CD4-positive, alpha-beta T cell treated with Interleukin-10 for 1 hour (primary cell): Measurements from ENCODE around the gene DUSP7.

Experiments used
- DNase-seq: peaks from one replicate; pipeline ENCODE4 v3.0.0-alpha.2; 2020

DUSP7 gene

DNA sequence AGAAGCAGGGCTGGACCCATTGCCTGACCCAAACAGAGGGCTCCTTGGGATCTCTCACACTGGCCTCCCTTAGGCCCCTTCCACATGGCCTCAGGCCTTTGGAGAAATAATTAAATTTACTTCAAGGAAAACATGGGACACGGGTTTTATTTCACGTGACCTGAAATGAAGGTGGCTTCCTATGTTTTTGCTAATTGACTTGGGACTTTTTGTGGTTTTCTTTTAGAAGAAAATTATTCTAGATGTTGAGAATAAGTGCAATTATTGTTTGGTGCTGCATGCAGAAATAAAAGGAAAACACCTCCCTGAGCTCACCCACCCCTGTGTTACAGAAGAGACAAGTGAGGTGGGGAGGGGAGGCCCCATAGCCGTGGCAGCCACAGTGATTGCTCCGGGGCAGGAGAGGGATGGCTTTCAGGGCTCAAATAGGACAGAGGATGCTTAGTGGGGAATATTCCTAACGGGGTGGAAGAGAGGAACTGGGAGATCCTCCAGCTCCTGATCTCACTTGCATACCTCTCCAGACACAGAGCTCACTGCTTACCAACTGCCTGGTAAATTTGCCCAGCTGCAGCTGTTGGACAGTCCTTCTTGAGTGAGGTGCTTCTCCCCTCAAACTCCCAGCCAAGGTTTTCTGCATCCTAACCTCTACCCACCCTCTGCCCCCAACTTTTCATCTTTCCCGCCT, 31.5 kb downstream of the DUSP7 start:
- no peak for DNase-seq

DNA sequence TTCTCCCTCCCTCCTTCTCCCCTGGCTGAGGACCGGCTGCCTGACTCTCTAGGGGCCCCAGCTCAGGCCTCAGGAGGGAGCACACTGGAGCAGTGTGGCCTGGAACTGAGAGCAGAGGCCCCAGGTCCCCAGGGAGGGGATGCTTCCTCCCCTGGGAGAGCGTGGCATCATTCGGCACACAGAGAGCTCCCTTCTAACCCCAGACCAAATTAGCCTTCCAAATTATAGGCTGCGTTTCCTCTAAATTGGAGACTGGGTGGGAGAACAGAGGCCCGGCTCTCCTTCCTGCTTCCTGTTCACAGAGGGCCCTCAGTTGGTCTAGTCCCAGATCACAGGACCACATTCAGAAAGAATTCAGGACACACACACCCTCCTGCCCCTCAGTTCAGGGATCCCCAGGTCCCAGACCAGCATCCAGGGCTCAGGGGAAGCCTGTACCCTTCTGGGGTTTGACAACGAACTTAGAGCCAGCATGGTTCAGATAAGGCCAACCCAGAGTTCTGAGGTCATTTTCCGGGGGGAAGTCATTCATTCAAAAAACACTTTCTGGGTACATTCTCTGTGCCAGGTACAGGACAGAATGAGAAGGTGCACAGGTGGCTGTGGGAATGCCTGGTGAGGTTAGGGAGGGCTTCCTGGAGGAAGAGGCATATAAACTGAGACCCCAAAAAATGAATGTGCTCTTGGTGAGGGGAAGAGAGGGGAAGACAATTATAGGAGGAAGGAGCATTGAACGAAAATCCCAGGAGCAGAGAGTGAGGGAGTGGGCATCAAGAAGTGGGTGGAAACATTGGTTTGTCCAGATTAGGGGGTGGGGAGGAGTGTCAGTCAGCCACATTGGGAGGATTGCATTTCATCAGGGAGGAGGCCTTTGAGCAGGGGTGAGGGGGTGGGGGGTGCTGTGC, 32.3 kb downstream of the DUSP7 start:
- DNase-seq, result no peak

DNA sequence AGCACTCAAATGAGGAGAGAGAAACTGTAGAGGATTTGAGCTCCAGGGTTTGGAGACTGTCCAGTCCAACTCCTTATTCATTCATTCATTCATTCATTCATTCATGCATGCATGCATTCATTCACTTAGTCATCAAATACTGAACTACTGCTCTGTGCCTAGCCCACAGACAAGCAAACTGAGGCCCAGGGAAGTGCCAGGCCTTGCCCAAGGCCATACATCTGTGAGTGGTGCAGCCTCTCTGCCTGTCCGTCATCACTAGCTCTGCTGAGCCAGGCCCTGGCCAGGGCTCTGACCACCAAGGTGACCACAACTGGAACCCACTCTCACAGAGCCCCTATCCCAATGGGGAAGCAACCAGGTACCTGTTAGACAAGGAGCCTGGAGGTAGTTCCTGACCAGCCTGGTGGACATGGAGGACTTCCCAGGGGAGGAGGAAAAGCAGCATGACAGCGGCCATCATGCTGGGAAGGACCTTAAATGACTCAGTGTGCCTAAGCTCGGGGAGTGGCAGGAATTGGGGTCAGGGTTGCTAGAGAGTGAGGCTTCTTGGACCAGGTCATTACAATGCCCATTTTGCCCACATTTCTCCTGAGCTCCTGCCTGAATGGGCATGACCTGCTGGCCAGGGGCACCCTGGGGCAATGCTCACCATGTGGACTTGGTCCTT, 33.1 kb downstream of the DUSP7 start:
- DNase-seq, result no peak

DNA sequence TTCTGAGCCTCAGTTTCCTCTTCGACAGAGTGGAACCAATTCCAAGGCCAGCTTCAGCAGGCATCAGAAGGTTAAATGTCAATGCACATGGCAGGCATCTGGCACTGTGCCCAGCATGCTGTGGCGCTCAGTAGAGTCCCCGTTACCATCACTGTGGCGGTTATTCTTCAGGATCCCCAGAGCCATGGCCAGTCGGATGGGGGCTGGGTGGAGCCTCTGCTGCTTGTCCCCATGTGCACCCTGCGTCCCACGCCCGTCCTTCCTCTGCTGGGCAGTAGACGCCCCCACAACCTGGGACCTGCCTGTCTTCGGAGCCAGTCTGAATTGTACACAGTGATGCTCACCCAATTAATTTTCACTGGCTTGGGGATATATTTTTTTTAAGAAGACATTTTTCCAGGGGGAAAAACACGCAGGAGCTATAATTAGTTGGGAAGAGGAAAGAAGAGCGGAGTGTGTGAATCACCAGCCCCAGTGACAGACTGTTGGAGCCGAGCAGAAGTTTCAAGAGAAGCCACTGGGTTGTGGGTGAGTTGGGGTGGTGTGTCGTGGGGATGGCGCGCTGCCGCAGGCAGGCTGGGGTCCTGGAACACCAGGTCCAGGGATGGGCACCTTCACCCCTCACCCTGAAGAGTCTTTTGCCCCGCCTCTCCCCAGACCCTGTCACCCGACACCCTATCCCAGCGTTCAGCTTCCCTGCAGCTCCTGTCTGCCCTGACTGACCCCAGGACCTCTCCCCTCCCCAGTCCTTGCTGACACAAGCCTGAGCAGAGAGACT, 33.9 kb downstream of the DUSP7 start:
- DNase-seq, result no peak

DNA sequence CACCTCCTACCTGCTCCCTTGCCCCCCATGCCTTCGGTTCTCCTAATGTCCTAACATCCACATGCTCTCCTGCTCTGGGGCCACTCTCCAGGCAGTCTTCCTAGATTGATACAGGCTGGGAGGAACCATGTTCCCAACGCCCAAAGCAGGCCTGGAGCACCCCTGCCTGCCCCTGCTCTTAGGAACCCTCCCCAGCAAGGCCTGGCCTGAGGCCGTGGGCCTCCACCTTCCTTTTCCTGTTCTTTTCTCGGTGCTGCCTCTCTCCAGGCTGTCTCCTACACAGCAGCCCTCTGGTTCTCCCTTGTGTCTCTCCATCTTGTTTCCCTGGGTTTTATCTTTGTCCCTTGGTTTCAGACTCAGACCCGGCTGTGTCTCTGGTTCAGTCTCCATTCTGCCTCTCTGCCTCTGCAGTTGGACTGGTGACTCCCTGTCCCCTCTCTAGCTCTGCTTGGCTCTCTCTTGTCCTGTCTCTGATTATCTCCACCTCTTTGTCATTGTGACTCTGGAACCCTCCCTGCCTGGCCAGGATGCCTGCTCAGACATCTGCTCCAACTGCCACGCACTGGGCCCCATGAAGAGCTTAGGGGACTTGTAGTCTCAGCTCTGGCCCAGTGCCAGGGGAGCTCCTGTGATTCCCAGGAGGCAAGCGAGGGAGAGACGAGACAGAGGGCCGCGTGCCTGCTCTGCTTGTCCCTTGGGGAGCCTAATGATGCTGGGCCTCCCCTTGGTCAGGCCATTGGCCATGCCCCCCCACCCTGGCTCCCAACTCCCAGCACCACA, 34.7 kb downstream of the DUSP7 start:
- no peak for DNase-seq

DNA sequence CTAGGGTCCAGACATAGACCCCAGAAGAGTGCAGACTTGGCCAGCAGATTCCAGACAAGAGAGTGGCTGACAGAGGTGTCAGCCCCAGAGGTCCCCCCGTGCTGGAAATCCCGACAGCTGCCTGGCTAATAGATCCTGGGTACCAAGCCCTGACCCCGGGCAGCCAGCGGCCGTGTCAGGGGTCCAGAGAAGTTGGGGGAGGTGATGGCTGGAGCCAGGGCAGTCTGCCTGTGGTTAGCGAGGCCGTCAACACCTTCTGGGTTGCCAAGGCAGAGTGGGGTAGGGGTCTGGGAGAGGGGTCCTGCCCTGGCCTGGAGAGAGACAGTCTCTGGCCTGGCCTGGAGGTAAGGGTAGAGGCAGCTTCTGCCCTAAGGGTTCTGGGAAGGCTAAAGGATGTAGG, 35.6 kb downstream of the DUSP7 start:
- no peak for DNase-seq

DNA sequence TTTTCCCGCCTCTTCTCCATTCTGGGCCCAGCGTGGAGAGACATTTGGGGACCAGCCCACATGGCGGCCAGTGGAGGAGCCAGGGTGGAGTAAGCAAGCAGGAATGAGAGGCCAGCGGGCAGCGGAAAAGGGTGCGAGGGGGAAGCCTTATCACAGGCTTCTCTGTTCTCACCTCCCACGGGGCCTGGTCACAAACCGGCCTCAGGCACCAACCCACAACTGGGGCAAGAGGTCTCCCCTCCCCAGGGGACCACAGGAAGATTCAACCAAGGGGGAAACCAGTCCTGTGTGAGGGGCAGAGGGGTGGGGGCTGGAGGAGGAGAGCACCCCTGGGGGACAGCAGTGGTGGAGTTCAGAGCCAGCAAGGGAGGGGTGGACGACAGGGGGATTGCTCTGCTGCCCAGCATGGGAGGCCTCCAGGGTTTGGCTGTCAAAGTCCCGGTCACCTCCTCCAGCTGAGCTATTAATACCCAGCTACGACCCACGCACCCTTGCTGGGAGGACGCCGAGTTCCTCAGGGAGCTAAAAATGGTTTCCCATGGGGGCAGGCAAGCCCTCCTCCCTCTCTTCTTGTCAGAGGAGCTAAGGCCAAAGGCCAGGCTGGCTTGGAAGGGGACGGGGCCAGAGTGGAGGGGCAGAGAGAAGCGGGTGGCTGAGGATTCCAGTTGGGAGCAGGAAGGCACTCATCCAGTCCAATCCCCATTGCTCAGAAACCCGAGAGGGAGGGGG, 36.9 kb downstream of the DUSP7 start:
- DNase-seq, result no peak

DNA sequence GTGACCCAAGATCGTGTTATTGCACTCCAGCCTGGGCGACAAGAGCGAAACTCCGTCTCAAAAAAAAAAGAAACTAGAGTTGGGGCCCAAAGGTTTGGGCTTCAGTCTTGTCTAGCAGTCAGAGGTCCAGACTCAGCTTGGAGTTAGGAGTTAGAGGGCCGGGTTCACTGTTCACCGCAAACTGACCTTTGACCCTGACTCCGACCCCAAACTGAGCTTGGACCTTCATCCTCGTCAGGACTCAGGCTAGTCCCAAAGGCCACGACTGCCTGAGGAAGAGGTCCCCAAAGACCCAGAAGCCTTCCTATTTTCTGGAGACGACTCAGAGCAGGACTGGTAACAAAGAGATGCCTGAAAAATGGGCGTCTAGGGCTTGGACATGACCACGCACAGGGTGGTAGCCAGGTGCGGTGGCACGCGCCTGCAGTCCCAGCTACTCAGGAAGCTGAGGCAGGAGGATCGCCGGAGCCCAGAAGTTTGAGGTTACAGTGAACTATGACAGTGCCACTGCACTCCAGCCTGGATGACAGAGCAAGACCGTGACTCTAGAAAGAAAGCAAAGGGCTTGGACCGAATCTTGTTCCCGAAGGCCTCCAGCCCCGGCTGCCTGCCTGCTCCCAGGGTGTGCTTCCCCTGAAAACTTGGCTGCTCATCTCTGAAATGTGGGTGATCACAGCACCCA, 37.9 kb downstream of the DUSP7 start:
- no peak for DNase-seq

DNA sequence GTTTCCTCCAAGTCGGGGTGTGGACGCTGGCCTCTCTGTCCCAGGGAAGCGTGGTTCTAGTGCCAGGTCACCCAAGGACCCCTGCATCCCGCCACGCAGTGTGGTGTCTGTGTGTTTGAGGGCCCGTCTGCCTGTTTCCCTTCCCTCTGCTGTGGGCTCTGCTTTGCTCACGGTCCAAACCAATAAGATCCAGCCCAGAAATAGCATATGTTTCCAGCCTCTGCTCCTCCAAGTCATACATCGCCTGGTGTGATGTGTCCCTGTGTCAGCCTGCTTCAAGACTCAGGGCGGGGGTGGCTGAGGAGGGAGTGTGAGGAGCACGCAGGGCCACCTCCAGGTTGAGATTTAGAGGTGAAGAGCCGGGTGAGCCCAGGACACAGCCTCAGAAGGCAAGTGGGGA, 38.8 kb downstream of the DUSP7 start:
- no peak for DNase-seq

DNA sequence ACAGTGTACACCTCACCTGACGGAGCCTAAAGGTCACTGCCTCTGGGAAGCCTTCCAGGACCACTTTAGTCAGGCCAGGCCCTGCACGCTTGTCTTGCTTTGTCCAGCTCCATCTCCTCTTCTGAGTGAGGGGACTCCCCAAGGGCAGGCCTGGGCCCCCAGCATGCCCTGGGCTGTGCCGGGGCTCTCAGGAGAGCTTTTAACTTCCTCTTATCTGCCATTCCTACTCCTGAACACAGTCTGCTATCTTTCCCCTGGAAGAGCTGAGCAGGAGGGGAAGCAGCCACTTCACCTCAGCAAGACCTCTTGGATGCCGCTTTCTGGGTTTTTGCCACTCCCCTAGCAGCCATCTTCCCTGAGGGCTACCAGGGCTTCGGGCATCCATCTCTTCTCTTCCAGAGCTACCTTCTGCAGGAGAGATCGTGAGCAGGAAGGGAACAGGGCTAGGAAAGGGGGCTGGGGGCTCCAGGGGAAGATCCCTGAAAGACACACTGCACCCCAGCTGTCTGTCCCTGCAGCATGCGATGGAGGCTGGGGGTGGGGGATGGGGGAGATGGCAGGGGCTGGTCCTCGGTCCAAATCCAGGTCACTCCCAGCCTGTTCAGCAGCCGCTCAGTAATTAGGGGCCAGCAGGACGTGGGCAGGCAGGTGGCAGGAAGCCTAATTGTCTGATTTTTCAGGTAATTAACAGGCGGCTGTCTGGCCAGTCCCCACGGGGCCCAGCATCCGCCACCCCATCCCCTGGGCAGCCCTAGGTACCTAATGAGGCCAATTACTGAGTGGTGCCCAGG, 40.7 kb downstream of the DUSP7 start:
- no peak for DNase-seq

DNA sequence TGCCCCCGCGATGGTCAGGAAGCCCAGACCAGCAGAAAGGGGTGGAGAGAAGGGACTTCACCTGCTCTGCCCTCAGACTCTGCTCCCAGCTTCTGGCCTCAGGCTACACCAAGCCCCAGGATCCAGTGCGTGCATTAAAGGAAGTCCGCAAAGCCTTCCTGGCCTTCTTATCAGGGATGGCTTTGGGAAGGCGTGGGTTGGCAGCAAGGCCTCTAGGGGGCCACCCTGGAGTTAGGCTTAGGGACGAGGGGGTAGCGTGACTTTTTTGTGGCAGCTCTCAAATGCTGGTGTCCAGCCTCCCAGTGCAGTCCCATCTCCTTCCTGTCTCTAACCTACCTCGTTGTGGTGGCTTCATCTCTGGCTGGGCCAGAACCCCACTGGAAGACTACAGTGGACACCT, 41.8 kb downstream of the DUSP7 start:
- no peak for DNase-seq

DNA sequence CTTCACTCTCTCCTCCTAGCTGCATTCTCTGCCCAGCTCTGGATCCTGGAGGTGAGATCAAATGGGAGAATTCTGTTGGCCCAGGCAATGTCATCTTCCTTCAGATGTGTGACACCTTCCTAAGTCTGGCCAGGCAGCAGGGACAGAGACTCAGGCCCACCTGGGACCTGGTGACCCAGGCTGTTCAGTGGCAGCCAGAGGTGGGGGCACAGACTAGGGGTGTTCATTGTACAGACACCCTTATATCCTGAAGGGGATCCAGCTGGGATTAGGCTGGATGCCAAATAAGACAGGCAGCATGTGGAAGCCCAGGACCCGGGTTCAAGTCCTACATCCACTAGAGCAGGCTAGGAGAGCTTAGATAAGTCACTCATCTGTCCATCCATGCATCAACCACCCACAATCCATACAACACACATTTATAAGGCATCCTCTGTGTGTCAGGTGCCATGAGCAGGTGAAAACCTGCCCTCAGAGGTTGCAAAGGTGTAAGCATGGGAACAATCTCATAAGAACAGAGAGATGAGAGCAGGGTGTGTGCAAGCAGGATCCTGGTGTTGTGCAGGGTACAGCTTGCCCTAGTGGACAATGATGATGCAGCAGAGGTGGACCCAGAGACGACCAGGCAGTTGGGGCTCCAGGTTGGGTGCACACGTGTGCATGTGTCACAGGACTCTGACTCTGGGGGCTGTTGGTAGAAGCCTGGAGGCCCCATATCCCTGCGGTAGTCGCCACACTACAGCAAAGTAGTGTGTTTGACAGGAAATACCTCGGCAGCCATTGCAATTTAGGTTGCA, 42.4 kb downstream of the DUSP7 start:
- DNase-seq, result no peak

DNA sequence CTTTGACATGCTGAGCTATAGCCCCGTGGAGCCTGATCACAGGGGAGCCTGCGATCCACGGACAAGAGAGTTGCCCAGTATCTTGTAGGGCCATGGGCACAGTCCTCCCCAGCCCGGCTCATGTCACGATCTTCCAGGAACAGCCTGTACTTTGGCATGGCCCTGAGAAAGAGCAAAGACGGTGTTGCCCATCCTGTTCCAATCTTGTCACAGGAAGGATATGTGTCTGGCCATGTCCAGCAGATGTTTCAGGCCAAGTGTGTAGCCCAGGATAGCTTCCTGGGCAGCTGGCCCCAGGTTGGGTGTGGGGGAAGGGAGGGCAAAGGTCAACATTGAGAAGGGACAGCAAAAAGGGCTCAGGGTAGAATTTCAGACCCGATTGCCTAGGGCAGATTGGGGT, 43.7 kb downstream of the DUSP7 start:
- DNase-seq, result no peak

DNA sequence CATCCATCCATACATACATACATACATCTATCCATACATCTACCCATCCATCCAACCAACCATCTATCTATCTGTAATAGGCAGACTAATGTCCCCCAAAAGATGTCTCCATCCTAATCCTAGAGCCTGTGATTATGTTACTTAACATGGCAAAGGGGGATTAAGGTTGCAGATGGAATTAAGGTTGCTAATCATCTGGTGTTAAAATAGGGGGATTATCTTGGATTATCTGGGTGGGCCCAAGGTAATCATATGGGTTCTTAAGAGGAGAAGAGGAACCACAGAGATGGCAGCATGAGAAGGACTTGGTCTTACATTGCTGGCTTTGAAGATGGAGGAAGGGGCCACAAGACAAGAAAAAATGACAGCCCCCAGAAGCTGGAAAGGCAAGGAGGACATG, 45.9 kb downstream of the DUSP7 start:
- DNase-seq, result no peak

DNA sequence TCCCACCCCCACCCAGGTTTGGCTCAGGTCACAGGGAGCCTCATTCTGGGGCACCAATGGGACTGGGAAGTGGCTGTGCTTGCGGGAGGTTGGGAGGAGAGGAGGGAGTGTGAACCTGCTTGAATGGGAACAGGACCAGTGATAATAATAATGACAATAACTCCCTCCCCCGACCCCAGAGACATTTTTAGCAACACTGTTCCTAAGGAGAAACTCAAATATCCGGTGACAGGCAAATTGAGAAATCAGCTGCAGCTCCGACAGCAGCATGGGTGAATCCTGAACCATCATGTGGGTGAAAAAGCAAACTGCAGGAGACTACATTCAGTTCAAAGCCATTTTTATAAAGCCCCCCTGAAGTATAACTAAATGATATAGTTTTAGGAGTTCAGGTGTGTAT, 49.1 kb downstream of the DUSP7 start:
- no peak for DNase-seq

DNA sequence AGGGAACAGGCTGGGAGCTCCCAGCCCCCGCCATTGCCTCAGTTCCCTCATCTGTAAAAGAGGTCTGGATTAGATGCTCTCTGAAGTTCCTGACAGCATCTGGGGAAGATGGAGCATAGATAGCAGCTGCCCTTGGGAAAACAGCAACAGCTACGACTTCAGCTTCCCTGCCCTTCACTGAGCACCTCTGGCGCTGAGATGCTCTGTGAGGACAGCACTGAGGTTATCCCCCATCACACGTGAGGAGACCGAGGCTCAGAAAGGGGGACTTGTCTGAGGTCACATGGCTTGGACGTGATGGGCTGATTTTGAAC, 49.6 kb downstream of the DUSP7 start:
- no peak for DNase-seq

DNA sequence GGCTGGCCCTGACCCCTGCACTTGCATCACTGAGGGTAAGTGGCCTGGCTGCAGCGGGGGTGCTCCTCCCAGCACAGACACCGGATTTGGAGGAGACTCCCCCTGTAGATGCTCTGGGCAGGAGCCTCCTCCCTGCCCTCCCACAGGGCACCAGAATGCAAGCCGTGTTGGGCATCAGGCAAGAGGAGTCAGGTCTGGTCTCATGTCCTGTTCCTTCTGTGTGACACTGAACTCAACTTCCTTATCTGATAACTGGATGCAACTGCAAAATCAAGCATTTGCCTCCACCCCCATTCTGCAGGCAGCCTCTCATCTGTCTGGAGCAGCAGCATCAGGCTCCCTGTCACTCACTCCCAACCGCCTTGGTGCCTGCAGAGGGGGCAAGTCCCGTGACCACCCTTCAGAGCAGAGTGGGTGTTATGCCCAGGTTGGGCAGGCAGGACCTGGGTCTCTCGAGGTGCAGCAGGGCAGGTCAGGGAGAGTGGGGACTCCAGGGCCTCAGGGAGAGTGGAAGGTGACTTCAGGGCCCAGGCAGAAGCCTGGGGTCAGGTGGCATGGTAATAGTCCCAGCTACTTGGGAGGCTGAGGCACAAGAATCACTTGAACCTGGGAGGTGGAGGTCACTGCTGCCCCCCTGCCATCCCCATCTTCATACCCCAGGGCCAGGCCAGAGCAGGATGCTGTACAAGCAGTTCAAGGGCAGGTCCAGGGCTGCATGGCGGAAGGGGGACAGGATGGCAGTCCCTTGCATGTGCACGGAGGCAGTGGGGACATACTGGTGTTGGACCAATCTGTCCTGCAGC, 50.2 kb downstream of the DUSP7 start:
- DNase-seq, result no peak

DNA sequence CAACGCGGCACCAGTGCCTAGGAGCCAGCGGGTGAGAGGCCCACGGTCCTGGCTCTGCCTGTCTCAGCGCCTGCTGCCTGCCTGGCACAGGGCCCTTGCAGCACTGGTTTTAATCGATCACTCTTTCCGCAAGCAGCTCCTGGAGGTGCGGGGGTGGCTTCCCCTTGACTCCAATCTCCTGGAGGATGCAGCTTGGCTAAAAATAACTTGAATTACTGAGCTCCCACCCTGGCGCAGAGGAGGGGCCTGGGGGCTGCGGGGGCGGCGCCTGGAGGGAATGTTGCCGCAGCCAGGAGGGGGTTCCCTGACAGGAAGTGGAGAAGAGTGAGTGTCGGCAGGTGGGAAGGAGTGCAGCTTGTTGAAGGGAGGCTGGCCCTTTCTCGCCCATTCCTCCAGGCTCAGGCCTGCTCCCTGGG, 50.8 kb downstream of the DUSP7 start:
- DNase-seq, result no peak
